HG03442 (cell line): ENCODE measurements around the gene HDGFL3.

Experiments
- ATAC-seq: cut with Tn5 transposase; IDR thresholded peaks from one replicate; pipeline ENCODE4 v1.9.1; 2021; ENCODE audit warnings: mild to moderate bottlenecking, moderate library complexity; ENCODE audit not compliant: unreplicated experiment

The HDGFL3 gene

DNA sequence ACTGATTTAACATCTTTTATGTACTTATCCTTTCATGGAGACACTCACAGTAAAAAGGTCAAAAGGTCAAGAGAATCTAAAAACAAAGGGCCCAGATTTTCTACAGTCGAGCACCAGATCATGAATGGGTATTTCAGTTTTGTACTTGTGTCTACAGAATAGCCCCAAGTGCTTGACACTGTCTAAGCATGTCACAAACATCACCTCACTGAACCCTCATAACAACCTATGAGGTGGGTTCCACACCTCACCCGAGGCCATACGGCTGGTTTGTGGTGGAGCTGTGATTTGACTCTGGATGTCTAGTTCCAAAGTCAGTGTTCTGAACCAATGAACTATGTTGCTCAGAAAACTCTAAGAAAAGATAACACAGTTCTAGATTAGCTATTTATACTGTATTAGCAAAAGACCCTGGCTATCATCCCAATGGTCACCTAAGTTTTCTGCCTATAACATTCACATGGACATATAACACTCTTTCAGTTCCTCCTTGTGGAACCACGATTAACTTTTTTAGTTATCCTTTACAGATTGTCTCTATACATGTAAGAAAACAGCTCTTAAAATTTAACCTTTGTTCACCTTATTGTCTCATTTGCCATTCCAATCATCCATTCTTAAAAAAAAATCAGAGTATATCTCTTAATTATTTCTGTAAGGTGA lies 74.6 kb downstream of the HDGFL3 start:
- ATAC-seq: no peak

GRCh38 chr15:83129791-83130190 lies 77.8 kb downstream of the HDGFL3 start:
- ATAC-seq: no peak

- ATAC-seq: no peak
These were observed 80.0 kb downstream of the HDGFL3 start for GRCh38 chr15:83127547-83128150.

DNA sequence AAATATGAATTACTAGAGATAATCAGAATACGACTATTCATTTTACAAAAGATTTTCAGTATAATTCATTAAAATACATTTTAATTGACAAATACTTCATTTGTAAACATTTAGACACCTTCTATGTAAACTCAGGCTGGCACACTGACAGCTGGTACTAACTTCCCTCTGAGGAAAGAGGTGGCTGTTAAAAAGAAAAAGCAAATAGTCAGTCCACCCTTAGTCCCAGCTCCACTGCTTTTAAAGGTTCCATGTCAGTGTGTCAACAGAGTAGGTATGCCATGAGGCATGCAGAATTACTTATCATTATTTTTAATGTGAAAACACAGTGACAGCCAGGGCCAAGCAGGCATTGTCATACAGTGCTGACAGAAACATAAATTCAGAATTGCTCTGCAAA lies 84.1 kb downstream of the HDGFL3 start:
- ATAC-seq: no peak

GRCh38 chr15:83119968-83120581 lies 87.5 kb downstream of the HDGFL3 start:
- ATAC-seq: no peak

DNA sequence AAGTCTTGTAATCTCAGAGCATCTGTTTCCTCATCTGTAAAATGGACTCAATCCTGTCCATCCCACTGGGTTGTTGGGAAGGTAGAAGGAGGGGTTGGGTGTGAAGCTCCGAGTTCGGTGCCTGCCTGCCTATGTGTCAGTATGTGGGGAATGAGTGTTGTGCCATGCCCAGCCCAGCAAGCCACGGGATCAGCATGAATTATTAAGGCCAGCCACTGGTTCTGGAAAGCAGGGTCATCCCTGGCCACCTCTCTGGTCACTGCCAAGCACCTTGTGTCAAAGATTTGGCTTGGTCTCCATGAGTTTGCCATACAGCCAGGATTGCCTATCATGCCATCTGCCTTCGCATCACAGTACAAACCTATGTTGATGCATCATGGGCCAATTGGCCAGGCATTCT lies 88.7 kb downstream of the HDGFL3 start:
- ATAC-seq: no peak

DNA sequence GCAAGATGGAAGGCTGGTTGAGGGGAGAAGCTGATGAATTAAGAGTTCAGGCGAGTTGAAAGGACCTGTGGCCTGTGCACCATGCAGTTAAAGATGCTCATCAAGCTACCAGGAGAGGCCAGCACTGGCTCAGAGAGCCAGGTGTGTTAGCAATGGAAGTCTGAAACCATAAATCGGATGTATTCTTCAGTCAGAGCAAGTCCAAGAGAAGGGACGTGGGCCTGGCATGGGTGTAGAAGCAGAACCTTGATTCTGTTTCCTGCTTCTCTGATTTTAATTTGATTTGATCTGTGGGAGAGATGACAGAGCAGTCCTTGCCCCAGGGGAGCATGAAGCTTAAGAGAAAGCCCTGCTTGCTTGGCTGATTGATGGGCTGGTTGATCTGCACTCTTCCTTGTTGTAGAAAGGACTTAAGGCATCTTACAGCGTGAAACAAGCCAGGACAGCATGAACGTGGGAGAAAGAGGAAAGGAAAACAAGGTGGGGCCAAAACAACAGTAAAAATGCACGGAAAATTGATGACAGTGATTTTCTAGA lies 89.3 kb downstream of the HDGFL3 start:
- no peak for ATAC-seq

DNA sequence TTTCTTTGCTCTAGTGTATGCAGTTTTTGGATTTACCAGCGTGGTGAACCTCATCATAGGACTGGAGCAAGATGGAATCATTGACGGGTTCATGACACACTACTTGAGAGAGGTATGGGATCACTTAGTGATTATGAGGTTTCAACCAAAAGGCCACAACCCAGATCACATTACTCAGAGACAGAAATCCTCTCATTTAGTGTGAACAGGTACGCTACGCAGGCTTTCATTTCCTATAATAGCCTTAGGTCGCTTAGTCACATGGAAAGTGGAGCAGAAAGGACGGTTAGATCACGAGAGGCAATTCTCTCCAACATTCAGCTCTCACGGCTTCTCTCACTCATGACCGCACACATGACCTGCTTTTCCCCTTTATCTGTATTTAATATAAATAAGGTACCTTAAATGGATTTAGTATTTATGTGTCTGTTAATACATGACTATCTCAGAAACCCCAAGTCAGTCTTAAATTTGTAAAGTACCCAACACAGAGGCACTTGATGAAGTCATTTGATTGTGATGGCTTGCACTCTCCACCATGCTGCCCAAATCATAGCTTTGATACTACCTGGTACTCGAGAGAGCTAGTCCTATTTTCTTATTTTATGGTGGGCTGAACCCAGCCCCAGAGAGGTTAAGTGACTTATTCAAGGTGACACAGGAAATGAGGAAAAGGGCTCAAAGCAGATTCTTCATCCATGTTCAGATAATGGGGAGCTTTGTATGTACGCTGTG lies 91.6 kb downstream of the HDGFL3 start:
- ATAC-seq: peak; percentile 72

DNA sequence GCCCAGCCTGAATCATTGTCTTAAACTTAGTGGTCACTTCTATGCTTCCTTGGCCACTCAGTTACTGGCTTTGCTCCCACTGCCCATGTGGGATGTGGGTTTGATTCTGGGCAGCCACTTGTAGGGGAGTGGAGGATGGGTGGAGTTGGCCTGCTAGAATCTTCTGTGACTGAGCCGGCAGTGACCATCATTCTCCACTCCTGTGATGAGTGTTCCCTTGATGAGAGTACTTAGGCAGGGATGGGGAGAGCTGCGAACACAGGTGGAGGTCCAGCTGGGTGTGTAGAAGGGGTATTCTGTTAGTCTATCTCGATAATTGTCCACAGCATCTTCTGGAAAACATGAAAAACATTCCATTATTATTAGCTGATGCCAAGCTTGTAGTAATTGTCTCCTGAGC lies 92.2 kb downstream of the HDGFL3 start:
- no peak for ATAC-seq

GRCh38 chr15:83114856-83115255 lies 92.8 kb downstream of the HDGFL3 start:
- ATAC-seq: no peak

GRCh38 chr15:83113881-83114674 lies 93.5 kb downstream of the HDGFL3 start:
- no peak for ATAC-seq

- ATAC-seq: no peak
These were observed 94.7 kb downstream of the HDGFL3 start for GRCh38 chr15:83112956-83113299.

- ATAC-seq: no peak
These were observed 95.2 kb downstream of the HDGFL3 start for GRCh38 chr15:83112233-83112955.

DNA sequence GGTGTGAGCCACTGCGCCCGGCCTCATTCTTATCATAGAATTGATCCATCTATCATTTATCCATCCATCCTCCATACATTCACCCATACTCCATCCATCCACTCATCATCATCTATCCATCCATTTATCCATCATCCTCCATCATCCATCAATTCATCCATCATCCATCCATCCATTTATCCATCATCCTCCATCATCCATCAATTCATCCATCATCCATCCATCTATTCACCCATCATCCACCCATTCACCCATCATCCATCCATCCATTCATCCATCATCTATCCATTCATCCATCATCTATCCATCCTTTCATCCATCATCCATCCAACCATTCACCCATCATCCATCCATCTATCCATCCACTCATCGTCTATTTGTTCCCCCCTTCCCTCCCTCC lies 96.5 kb downstream of the HDGFL3 start:
- no peak for ATAC-seq

DNA sequence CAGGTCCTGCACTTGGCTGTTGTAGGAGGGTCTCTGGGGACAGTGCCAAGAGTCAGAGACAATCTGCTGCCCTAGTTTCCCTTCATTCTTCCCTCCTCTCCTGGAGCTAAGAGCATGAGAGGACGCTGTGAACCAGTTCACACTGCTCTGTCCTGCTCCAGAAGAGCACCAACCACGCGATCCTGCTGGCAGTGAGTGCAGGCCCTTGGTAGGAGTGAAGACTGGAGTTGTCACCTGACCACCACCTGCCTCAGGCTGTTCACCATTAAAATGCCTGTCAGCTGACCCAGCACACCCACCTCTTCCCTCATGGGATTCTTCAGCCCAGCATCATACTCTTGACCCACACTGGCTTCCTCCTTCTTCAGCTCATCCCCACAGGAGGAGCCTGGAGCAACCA lies 97.2 kb downstream of the HDGFL3 start:
- no peak for ATAC-seq

- ATAC-seq: no peak
These were observed 98.1 kb downstream of the HDGFL3 start for GRCh38 chr15:83109532-83109931.

DNA sequence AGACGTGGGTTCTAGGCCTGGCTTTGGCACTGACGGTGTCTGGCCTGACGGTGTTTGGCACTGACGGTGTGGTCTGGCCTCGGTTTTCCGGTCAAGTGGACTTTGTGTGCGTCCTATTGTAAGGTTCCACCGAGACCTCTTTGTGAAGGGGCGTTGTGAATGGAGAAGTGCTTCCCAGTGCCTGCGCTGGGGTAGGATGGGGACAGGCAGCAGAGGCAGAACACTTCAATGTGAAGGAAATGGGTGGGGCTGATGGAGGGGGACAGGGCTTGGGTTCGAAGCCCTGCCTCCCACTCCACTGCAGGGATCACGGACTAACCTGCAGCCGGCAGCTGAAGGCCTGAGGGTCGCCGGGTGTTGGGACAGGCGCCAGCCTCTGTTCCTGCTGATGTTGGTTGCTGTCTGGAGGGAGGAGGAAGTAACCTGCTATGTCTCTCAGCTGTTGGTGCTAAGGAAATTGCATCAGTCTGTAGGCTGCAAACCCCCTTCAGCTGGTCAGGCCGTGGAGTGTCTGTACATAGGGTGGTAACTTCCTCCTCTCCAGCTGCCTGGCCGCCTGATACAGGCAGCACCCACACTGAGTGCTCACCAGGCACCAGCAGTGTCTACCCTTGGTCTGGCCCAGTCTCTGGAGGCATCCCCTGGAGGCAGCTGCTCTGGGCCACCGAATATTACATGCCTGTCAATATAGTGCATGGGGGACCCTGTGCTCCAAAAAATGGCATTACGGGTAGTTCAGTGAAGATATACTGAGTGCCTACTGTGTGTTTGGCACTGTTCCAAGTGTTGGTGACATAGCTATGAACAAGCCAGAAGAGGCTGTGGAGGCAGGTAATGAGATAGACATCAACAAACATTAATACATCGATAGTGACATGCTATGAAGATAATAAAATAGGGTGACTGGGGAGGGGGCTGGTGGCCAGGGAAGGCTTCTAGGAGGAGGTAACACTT lies 99.1 kb downstream of the HDGFL3 start:
- peak; percentile 53 for ATAC-seq

GRCh38 chr15:83107841-83108181 lies 99.8 kb downstream of the HDGFL3 start:
- ATAC-seq: peak; percentile 8
